ENCODE results near the gene SDR39U1. TPM values are rescaled to one million over a fixed set of nuclear protein-coding genes. Genes with fewer than 3 reads are reported as not detected.

Gene SDR39U1
- total RNA-seq, 4 donors from 2014 or later, result 21.0 to 39.1 (median 30.2) TPM

DNA sequence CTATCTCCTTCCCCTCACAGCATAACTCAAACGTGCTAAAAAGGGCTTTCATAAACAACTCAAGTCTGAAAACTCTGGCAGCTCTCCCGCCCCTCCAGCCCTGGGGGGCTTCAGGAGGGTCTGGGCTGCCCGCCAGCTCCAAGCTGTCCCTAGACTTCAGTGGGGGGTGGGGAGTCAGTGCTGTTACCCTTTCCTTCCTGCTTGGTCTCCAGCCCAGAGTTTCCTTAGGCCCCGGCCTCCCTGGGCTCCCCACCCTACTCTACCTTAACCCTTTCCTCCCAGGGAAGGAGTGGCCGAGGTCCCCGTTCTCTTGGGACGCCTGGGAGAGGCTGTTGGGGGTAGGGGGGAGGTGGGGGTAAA, 44.3 kb downstream of the SDR39U1 start:
- no peak for DNase-seq (ENCODE audit: low spot score in 2 of 2)
- no peak overlapping the region for H3K4me3 ChIP-seq (ENCODE audit: low read depth, poor library complexity, severe bottlenecking)
- TF ChIP-seq POLR2A (IDR thresholded peaks at IDR 0.05) (no peak), CTCF (IDR thresholded peaks at IDR 0.05) (no peak)
- 15 to 16% methylated on average over 7 of the region's 7 CpGs for WGBS, 2 donors
- intact Hi-C loops (cut with DNase I; ENCODE audit: low total_unique reads), result no loop called here

- DNase-seq (ENCODE audit: low spot score in 2 of 2), result no peak
- TF ChIP-seq POLR2A (IDR thresholded peaks at IDR 0.05) (no peak), CTCF (IDR thresholded peaks at IDR 0.05) (no peak)
- 29 to 57% methylated on average over 6 of the region's 6 CpGs for WGBS, 2 donors
- intact Hi-C loops (cut with DNase I; ENCODE audit: low total_unique reads), result no loop called here
- no peak overlapping the region for H3K4me3 ChIP-seq (ENCODE audit: low read depth, poor library complexity, severe bottlenecking)
Observed at GRCh38 chr14:24397639-24398292, 44.8 kb downstream of the SDR39U1 start.

- TF ChIP-seq POLR2A (IDR thresholded peaks at IDR 0.05), result no peak
- no peak for TF ChIP-seq CTCF (IDR thresholded peaks at IDR 0.05)
- DNase-seq (ENCODE audit: low spot score in 2 of 2), result peak in 1 of 2 donors; percentile 55
- 43 to 46% methylated on average over 8 of the region's 8 CpGs for WGBS, 2 donors
Observed at GRCh38 chr14:24395609-24396582, 46.7 kb downstream of the SDR39U1 start.

GRCh38 chr14:24394275-24394674, 48.3 kb downstream of the SDR39U1 start:
- WGBS, 2 donors, result 28 to 30% methylated on average over 3 of the region's 3 CpGs

More at GRCh38 chr14:24395609-24396582, 46.7 kb downstream of the SDR39U1 start:
- H3K4me3 ChIP-seq (ENCODE audit: low read depth, poor library complexity, severe bottlenecking), result no peak overlapping the region
- intact Hi-C loops (cut with DNase I; ENCODE audit: low total_unique reads), result no loop called here

More at GRCh38 chr14:24394275-24394674, 48.3 kb downstream of the SDR39U1 start:
- DNase-seq (ENCODE audit: low spot score in 2 of 2), result no peak
- intact Hi-C loops (cut with DNase I; ENCODE audit: low total_unique reads), result no loop called here
- TF ChIP-seq CTCF (IDR thresholded peaks at IDR 0.05), result no peak
- TF ChIP-seq POLR2A (IDR thresholded peaks at IDR 0.05), result no peak
- no peak overlapping the region for H3K4me3 ChIP-seq (ENCODE audit: low read depth, poor library complexity, severe bottlenecking)

Measured in lower leg skin (tissue), 4 donors.